NCI-H526 (cell line): ENCODE data around the gene PPP1R2.
"Not testable (repeated sequence)": the region's sequence is repeated elsewhere in the genome, so short reads cannot be mapped to it uniquely, and the experiment has no call there.

Source experiments
- DNase-seq, 2 experiments: peaks; one replicate each; lab custom pipeline; 2025; lab: John Stamatoyannopoulos, UW

Gene PPP1R2

GRCh38 chr3:195542698-195543499, at the start of gene PPP1R2:
TSS of gene PPP1R2 (minus strand) at chr3:195543325. CDS start at chr3:195543025, 300 bp downstream.
- DNase-seq: peak; percentile 93 to 99

DNA sequence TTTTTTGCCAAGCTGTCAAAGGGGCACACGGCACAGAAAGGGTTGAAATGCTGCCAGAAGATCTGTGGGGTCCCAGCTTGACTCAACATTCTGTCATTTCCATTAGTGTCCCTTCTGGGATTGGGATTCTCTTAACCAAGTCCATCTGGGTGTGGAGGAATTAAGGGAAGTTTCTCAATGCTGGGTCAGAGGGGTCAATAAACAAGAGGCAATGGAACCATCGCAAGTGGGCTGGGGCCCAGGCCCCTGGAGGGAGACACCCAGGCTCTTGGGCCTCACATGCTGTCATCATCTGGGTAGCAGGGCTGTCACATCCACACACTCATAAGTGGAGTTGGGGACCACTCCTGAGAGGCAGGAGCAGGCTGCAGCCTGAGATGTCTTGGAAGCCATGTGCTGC, 48.7 kb upstream of the PPP1R2 start:
- DNase-seq: no peak

GRCh38 chr3:195591220-195591619, 48.1 kb upstream of the PPP1R2 start:
- DNase-seq: no peak

DNA sequence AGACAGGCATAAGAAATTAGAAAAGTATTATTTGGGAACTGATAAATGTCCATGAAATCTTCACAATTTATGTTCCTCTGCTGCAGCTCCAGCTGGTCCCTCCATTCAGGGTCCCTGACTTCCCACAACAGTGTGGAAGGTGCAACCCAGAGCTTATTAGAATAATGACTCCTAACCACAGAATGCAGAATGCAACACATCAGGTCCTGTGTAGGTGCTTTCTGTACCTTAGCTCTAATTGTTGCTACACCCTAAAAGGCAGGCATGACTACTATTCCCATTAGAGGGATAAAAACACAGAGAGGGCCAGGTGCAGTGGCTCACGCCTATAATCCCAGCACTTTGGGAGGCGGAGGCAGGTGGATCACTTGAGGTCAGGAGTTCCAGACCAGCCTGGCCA, 47.3 kb upstream of the PPP1R2 start:
- not testable (repeated sequence) for DNase-seq

GRCh38 chr3:195589796-195590195, 46.7 kb upstream of the PPP1R2 start:
- DNase-seq: not testable (repeated sequence)

GRCh38 chr3:195587824-195588223, 44.7 kb upstream of the PPP1R2 start:
- DNase-seq: no peak

DNA sequence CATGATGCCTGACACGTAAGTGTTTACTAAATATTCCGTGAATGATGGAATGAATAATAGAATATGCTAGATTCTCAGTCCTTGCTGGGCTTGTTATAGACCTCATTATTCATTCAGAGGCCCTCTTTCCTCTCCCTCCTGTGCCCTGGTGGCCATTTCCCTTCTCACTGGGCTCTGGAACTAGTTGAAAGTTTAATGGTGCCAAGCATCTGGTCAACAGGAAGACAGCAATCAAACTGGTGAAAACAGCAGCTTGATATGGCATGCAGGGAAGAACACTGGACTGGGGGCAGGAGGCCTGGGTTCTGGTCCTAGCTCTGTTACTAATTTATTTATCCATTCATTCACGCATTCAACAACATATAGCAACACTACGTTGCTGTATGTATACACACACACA, 44.3 kb upstream of the PPP1R2 start:
- DNase-seq: no peak

GRCh38 chr3:195584543-195584870, 41.4 kb upstream of the PPP1R2 start:
- no peak for DNase-seq

- no peak for DNase-seq
Observed at GRCh38 chr3:195583831-195584542, 40.9 kb upstream of the PPP1R2 start, which contains the start of gene APOD. TSS of gene APOD (minus strand) at chr3:195583940. CDS start at chr3:195579461, 4,479 bp downstream.

GRCh38 chr3:195582947-195583346, 39.8 kb upstream of the PPP1R2 start:
- DNase-seq: no peak

- no peak for DNase-seq
Observed at GRCh38 chr3:195580744-195581443, 37.8 kb upstream of the PPP1R2 start.

GRCh38 chr3:195579281-195579680, 36.2 kb upstream of the PPP1R2 start:
- DNase-seq: no peak

DNA sequence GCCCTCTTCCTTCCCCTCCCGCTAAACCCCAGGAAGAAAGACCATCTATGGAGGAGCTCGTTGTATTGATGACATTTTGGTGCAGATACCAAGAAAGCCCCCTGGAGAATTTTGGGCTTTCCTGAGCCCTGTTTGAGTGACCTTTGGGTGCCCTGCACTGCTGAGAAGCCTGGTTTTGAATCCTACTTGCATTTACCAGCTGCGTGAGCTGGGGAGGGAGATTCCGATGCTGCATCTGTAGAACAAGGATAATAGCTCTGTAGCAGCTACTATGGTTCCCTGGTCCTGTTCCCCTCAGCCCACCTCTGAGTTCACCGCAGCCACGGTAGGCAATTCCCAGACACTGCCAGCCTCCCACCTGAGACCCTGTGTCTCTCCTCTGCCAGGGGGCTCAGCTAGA, 35.4 kb upstream of the PPP1R2 start:
- DNase-seq: no peak

- DNase-seq: no peak
Observed at GRCh38 chr3:195577645-195578177, 34.6 kb upstream of the PPP1R2 start.

GRCh38 chr3:195574497-195575304, 31.6 kb upstream of the PPP1R2 start:
- no peak for DNase-seq

DNA sequence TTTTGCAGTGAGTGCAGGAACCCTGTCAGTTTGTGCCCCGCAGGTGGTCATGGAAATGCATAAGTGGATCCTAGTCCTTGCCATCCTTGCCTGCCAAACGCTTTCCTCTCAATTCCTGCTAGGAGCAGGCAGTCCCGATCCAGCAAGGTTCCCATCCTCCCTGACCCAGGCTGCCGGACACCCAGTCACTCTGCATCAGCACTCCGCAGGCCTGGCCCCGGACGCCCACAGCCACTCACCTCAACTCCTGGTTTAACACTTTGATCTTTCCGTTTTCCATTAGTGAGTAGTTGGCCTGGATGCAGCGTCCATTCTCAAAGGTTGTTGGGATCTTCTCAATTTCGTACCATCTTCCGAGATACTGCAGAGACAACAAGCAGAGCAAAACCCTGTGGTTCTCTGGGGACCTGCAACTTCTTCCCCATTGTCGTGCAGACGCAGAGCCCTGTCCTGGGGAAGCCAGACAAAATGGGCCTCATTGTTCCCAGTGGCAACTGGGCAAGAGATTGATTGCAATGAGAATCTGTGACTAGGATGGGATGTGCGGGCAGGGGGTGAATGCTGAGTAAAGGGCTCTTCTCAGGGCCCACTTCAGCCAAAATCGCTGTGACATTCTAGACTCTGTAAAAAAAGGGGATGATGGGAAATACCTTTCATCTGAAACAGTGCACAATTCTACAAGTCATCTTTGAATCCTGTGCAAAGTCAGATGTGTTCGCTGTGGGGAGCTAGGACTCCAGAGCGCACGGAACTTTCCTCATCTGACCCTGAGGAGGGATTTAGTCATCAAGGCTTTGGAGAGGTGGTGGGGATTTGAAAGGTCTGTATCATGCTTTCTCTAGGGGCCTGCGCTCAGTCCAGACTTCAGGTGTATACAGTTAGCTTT, 30.7 kb upstream of the PPP1R2 start:
- DNase-seq: no peak

- no peak for DNase-seq
Observed at GRCh38 chr3:195571361-195571760, 28.2 kb upstream of the PPP1R2 start.

DNA sequence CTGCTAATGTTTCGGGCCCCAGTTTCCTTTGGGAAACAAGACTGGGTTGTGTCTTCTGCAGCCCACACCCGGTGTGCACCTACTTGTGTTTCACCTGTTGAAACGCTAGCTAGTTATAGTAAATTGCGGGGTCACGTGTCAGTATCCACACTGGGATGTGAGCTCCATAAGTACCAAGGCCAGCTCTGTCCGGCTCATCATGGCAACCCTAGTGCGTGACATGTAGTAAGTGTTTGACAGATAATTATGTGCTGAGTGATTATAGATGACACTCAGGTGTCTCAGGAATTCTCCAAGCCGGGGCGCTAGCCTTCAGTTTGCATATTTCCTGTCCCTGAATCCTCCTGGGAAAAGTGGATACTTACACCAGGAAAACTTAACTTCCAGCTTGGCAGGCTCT, 27.8 kb upstream of the PPP1R2 start:
- no peak for DNase-seq

DNA sequence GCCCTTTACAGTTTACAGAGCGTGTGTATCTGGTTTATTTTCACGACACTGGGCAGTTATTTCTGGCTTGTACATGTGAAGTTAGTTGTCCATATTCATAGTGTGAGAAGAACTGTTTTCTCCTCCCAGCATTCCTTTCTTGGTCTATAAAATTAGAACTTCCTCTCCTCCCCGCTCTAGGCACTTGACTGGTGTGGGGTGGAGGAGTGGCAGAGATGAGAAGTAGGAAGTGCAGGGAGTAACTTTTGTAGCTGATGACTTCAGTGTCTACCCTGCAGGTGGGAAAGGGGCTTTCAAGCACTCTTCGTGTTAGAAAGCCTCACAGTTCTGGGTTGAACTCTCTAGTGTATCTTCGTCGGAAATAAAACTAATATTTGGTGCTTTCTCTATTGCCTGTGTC, 27.2 kb upstream of the PPP1R2 start:
- DNase-seq: no peak

GRCh38 chr3:195568630-195569029, 25.5 kb upstream of the PPP1R2 start:
- DNase-seq: no peak

- DNase-seq: peak; percentile 44 to 75
Observed at GRCh38 chr3:195566797-195567196, 23.7 kb upstream of the PPP1R2 start.
